K562 (cell line): ENCODE results near the gene ZSWIM7. TPM values are rescaled to one million over a fixed set of nuclear protein-coding genes. Genes with fewer than 3 reads are reported as not detected.

Experiments
- ATAC-seq: fragments of 200-7000 bp; cut with Tn5 transposase; 3 replicates; pipeline ENCODE4 v1.9.1; 2020; ENCODE audit warnings: moderate library complexity
- BruUV-seq: library from RNA; stranded (reverse); fragments of 400-500 nt; replicated peaks from 2 replicates; lab custom pipeline; 2021; lab: Mats Ljungman, UMichigan
- CTCF ChIA-PET: fragments of 300-600 bp; formaldehyde crosslinking; extraction: SDS; loops from one replicate; lab custom pipeline; 2021; ENCODE audit warnings: low intra/inter-chr PET ratio; lab: Yijun Ruan, JAX
- POLR2A ChIA-PET: fragments of 300-600, 350-650 bp; sonication (Branson Sonifier 250); formaldehyde crosslinking; extraction: SDS; loops from one replicate; lab custom pipeline; 2021; ENCODE audit warnings: antibody characterized with exemption, inconsistent platforms; lab: Yijun Ruan, JAX
- DNase-seq, 4 experiments: peaks; one replicate each; pipeline versions ENCODE4 v3.0.0 to v3.0.0-alpha.2; 2011 to 2018; ENCODE audit warnings: low spot score in 3 of 4, mixed read lengths in 3 of 4; ENCODE audit errors: extremely low read depth in 1 of 4
- FAIRE-seq: peaks from 2 replicates; lab custom pipeline; 2011; peaks lifted over from hg19 to GRCh38; lab: Jason Lieb, UNC
- H2AFZ ChIP-seq: 2 replicates; pipeline ENCODE4 v1.6.0; 2011; ENCODE audit warnings: low read depth, low read length, control low read depth, inconsistent platforms
- H3K27ac ChIP-seq: fragments of 200-600 bp; 3 replicates; pipeline ENCODE4 v1.8.0; 2011; ENCODE audit warnings: low read depth, mild to moderate bottlenecking, control low read depth, inconsistent platforms, low read length, moderate library complexity, mixed read lengths; ENCODE audit errors: extremely low read depth
- H3K27me3 ChIP-seq, 2 experiments: fragments of 300-600 bp in 1 of 2; 2 replicates in 1 of 2; 3 replicates in 1 of 2; pipeline versions ENCODE4 v1.6.0 to v1.8.0; 2011; ENCODE audit warnings: inconsistent platforms in 2 of 2, low read length in 2 of 2, mild to moderate bottlenecking in 1 of 2, mixed read lengths in 1 of 2, moderate library complexity in 1 of 2; ENCODE audit not compliant: control insufficient read depth in 2 of 2, insufficient read depth in 2 of 2
- H3K36me3 ChIP-seq: fragments of 300-600 bp; 3 replicates; pipeline ENCODE4 v1.8.0; 2011; ENCODE audit warnings: mild to moderate bottlenecking, low read length, inconsistent platforms; ENCODE audit not compliant: control insufficient read depth, insufficient read depth
- H3K4me1 ChIP-seq, 2 experiments: fragments of 200-600 bp in 1 of 2; replicated peaks in 1 of 2; 2 replicates in 1 of 2; 3 replicates in 1 of 2; pipeline versions ENCODE4 v1.5.1 to v1.8.0; 2011; ENCODE audit warnings: inconsistent platforms in 2 of 2, low read length in 2 of 2, mild to moderate bottlenecking in 1 of 2, mixed read lengths in 1 of 2, moderate library complexity in 1 of 2; ENCODE audit not compliant: control insufficient read depth in 2 of 2, insufficient read depth in 2 of 2
- H3K4me2 ChIP-seq: 2 replicates; pipeline ENCODE4 v1.6.1; 2011; ENCODE audit warnings: low read length, control low read depth, inconsistent platforms, mixed read lengths; ENCODE audit not compliant: insufficient read depth
- H3K4me3 ChIP-seq: fragments of 200-600 bp; sonication (generic), shearing (Covaris generic); 2 replicates; pipeline ENCODE4 v1.5.1; 2016; ENCODE audit warnings: control low read depth, inconsistent platforms
- H3K79me2 ChIP-seq: fragments of 200-600 bp; 3 replicates; pipeline ENCODE4 v1.8.0; 2011; ENCODE audit warnings: low read length, inconsistent platforms; ENCODE audit not compliant: control insufficient read depth, insufficient read depth
- H3K9ac ChIP-seq, 2 experiments: 2 replicates each; pipeline versions ENCODE4 v1.6.0 to v1.6.1; 2011; ENCODE audit warnings: low read depth in 2 of 2, low read length in 2 of 2, control low read depth in 1 of 2, inconsistent platforms in 1 of 2, mild to moderate bottlenecking in 1 of 2, mixed read lengths in 1 of 2; ENCODE audit not compliant: insufficient read depth in 1 of 2
- H3K9me1 ChIP-seq: one replicate; pipeline ENCODE4 v1.6.0; 2011; ENCODE audit warnings: inconsistent platforms, mild to moderate bottlenecking, low read length, moderate library complexity; ENCODE audit not compliant: control insufficient read depth, insufficient read depth
- H3K9me3 ChIP-seq: replicated peaks from 2 replicates; pipeline ENCODE4 v1.5.1; 2011; ENCODE audit warnings: low read depth, low read length, inconsistent platforms; ENCODE audit not compliant: control insufficient read depth, insufficient read depth
- H4K20me1 ChIP-seq: replicated peaks from 2 replicates; pipeline ENCODE4 v1.6.1; 2011; ENCODE audit warnings: low read length, inconsistent platforms, mixed read lengths; ENCODE audit not compliant: control insufficient read depth, insufficient read depth
- BRCA1 ChIP-seq, 2 experiments: fragments of 450-650 bp in 1 of 2; sonication (generic) in 1 of 2; formaldehyde crosslinking in 1 of 2; IDR thresholded peaks; 2 replicates each; pipeline versions ENCODE4 v1.5.0 to v1.6.1; 2017 to 2020; ENCODE audit warnings: mild to moderate bottlenecking in 1 of 2, missing genetic modification reagents in 1 of 2
- MEIS2 ChIP-seq: fragments of 450-650 bp; IDR thresholded peaks from 2 replicates; pipeline ENCODE4 v1.6.1; 2014; ENCODE audit warnings: mild to moderate bottlenecking; ENCODE audit not compliant: partially characterized antibody
- WGBS: fragments of 100-300 bp; shearing (Covaris generic); methylation state at CpG from one replicate; pipeline ENCODE4 v1.1.6; 2016; ENCODE audit warnings: low coverage, mixed read lengths; ENCODE audit not compliant: insufficient coverage; ENCODE audit errors: missing lambda C conversion rate; 5-methylcytosine and 5-hydroxymethylcytosine counted together
- in situ Hi-C: fragments of 300-500 bp; cut with MboI; formaldehyde crosslinking; loops from 4 replicates; pipeline ENCODE4 v1.15.0; 2018; ENCODE audit warnings: inconsistent platforms, mixed read lengths
- intact Hi-C: fragments of 100-400 bp; cut with micrococcal nuclease; formaldehyde crosslinking; loops from 2 replicates; pipeline ENCODE4 v1.14.2; 2022
- polyA plus RNA-seq, 8 experiments: library from polyadenylated mRNA; depleted of rRNA in 4 of 8; stranded (reverse) in 5 of 8; unstranded in 3 of 8; fragments of >200 nt; fragmentation: Nextera tagmentation in 2 of 8; fragmentation: Illumina TruSeq in 1 of 8; extraction: Ambion mirVana in 2 of 8; extraction: Trizol in 1 of 8; gene quantifications; 2 replicates each; pipeline versions ENCODE4 v1.2.1 to v1.2.3, GENCODE V29; 2011 to 2014; ENCODE audit warnings: inconsistent platforms in 1 of 8, missing spikeins in 1 of 8
- total RNA-seq, 7 experiments: library from RNA; depleted of rRNA in 6 of 7; stranded (reverse); fragments of >200 nt in 6 of 7; fragmentation: Illumina TruSeq in 2 of 7; extraction: Trizol in 2 of 7; gene quantifications; 2 replicates each; pipeline versions ENCODE4 v1.2.1 to v1.2.3, GENCODE V29; 2011 to 2021; ENCODE audit warnings: low replicate concordance in 1 of 7
- TF ChIP-seq, protein P1 (sequence below): fragments of 450-650 bp; IDR thresholded peaks from 2 replicates; pipeline ENCODE4 v1.6.1; 2016
- TF ChIP-seq, protein P2 (sequence below), 2 experiments: IDR thresholded peaks in 1 of 2; conservative IDR thresholded peaks in 1 of 2; 2 replicates each; pipeline ENCODE4 v1.6.1; 2016; ENCODE audit warnings: low read depth in 2 of 2, mild to moderate bottlenecking in 1 of 2, missing compliant biosample characterization in 1 of 2, missing genetic modification characterization in 1 of 2, moderate library complexity in 1 of 2

ZSWIM7 gene
- total and polyA plus RNA-seq, 9 of the 15 experiments (the other 6 are each of a cell fraction or from before 2014, with no cell fraction given), result 5.9 to 18.7 (median 9.5) TPM

DNA sequence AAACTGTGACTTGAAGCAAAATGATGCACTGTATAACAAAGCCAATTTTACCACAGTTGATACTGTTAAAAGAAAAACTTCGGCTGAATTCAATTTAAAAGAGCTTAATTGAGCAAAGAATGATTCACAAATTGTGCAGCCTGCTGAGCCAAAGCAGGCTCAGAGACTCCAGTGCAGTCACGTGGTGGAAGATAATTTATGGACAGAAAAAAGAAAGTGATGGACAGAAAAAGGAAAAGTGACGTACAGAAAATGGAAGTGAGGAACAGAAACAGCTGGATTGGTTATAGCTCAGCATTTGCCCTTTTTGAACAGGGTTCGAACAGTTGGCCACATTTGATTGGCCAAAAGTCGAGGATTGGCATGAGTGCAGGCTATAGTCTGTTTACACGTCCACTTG, 25.7 kb downstream of the ZSWIM7 start:
- no peak overlapping the region for H3K9ac ChIP-seq
- H4K20me1 ChIP-seq, result no peaks in the 10 kb centered on the region
- no peaks in the 10 kb centered on the region for H3K9me1 ChIP-seq
- no peak overlapping the region for H3K4me2 ChIP-seq
- intact Hi-C loops (no loop called here), in situ Hi-C loops (loop anchor here (25.0 kb wide), 1 partner anchor 712 kb away; the partner anchor contains the start of gene PMP22)
- no peak overlapping the region for H2AFZ ChIP-seq
- DNase-seq (no peak), ATAC-seq (no peak), FAIRE-seq (no peak)
- H3K36me3 ChIP-seq, result peaks cover 36% of the 10 kb centered on the region; the same call in 2 of the 3 replicates
- peaks cover 20 to 41% of the 10 kb centered on the region in 2 experiments for H3K4me1 ChIP-seq
- H3K9me3 ChIP-seq, result no peaks in the 10 kb centered on the region
- H3K27ac ChIP-seq, result no peak overlapping the region
- no peak overlapping the region for H3K4me3 ChIP-seq
- 74% methylated on average over 6 of the region's 6 CpGs for WGBS
- BruUV-seq, result no TSS peak
- H3K27me3 ChIP-seq, result no peaks in the 10 kb centered on the region
- peaks cover 28% of the 10 kb centered on the region for H3K79me2 ChIP-seq
- TF ChIP-seq, protein P1, sequence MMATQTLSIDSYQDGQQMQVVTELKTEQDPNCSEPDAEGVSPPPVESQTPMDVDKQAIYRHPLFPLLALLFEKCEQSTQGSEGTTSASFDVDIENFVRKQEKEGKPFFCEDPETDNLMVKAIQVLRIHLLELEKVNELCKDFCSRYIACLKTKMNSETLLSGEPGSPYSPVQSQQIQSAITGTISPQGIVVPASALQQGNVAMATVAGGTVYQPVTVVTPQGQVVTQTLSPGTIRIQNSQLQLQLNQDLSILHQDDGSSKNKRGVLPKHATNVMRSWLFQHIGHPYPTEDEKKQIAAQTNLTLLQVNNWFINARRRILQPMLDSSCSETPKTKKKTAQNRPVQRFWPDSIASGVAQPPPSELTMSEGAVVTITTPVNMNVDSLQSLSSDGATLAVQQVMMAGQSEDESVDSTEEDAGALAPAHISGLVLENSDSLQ, result peak; percentile 27; the same call in 1 of the 2 replicates
- no peak for TF ChIP-seq BRCA1 (IDR thresholded peaks at IDR 0.05)
- TF ChIP-seq BRCA1 (CRISPR knock-in tag; IDR thresholded peaks at IDR 0.05), result no peak
- peak; percentile 12 for TF ChIP-seq MEIS2
- TF ChIP-seq, protein P2, sequence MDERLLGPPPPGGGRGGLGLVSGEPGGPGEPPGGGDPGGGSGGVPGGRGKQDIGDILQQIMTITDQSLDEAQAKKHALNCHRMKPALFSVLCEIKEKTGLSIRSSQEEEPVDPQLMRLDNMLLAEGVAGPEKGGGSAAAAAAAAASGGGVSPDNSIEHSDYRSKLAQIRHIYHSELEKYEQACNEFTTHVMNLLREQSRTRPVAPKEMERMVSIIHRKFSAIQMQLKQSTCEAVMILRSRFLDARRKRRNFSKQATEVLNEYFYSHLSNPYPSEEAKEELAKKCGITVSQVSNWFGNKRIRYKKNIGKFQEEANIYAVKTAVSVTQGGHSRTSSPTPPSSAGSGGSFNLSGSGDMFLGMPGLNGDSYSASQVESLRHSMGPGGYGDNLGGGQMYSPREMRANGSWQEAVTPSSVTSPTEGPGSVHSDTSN (CRISPR knock-in tag; IDR thresholded peaks at IDR 0.05; ENCODE audit: low read depth), result no peak
- TF ChIP-seq, protein P2 (tag; conservative IDR thresholded peaks at IDR 0.05; ENCODE audit: low read depth), result 0 out of 2 replicates have a peak, but pooled peaks have one; percentile 35
- ChIA-PET CTCF (interaction anchor here (0.7 kb wide), 1 partner anchor 25 kb away, joined by 3 read pairs; no protein-coding TSS in a partner anchor), POLR2A (interaction anchor here (0.6 kb wide), 1 partner anchor 322 kb away, joined by 3 read pairs; no protein-coding TSS in a partner anchor)
